Fibroblast of lung (primary cell): ENCODE measurements around the gene SULF2. TPM values are rescaled to one million over a fixed set of nuclear protein-coding genes. Genes with fewer than 3 reads are reported as not detected.

Experiments used
- DNase-seq, 2 donors: peaks; one replicate each; pipeline versions ENCODE4 v3.0.0 to v3.0.0-alpha.2; 2010; ENCODE audit warnings: low read depth in 2 of 2
- H2AFZ ChIP-seq: 2 replicates; pipeline ENCODE4 v1.5.1; 2012; ENCODE audit warnings: low read length, control low read depth, inconsistent platforms
- H3K27ac ChIP-seq: 2 replicates; pipeline ENCODE4 v1.5.1; 2011; ENCODE audit warnings: low read length, control low read depth; ENCODE audit not compliant: insufficient read depth
- H3K27me3 ChIP-seq: 2 replicates; pipeline ENCODE4 v1.5.1; 2011; ENCODE audit warnings: mild to moderate bottlenecking, low read length; ENCODE audit not compliant: control insufficient read depth, insufficient read depth
- H3K36me3 ChIP-seq: 2 replicates; pipeline ENCODE4 v1.5.1; 2011; ENCODE audit warnings: low read length; ENCODE audit not compliant: control insufficient read depth, insufficient read depth
- H3K4me1 ChIP-seq: 2 replicates; pipeline ENCODE4 v1.5.1; 2011; ENCODE audit warnings: low read length; ENCODE audit not compliant: control insufficient read depth, insufficient read depth; ENCODE audit errors: extremely low read depth
- H3K4me2 ChIP-seq: 2 replicates; pipeline ENCODE4 v1.5.1; 2011; ENCODE audit warnings: low read length, control low read depth; ENCODE audit not compliant: insufficient read depth; ENCODE audit errors: extremely low read depth
- H3K4me3 ChIP-seq, 4 experiments: fragments of 200-600 bp in 1 of 4; sonication (generic) in 1 of 4; replicated peaks in 1 of 4; 2 replicates each; pipeline ENCODE4 v1.5.1; 2011 to 2016; ENCODE audit warnings: low read length in 4 of 4, low read depth in 3 of 4, mild to moderate bottlenecking in 3 of 4, control low read depth in 2 of 4, inconsistent platforms in 1 of 4, mixed read lengths in 1 of 4; ENCODE audit not compliant: insufficient read depth in 1 of 4; ENCODE audit errors: control extremely low read depth in 1 of 4
- H3K79me2 ChIP-seq: 2 replicates; pipeline ENCODE4 v1.5.1; 2012; ENCODE audit warnings: mild to moderate bottlenecking, low read length, inconsistent platforms; ENCODE audit not compliant: control insufficient read depth, insufficient read depth
- H3K9ac ChIP-seq: 2 replicates; pipeline ENCODE4 v1.5.1; 2011; ENCODE audit warnings: mild to moderate bottlenecking, low read length, control low read depth; ENCODE audit not compliant: insufficient read depth
- H3K9me3 ChIP-seq: 2 replicates; pipeline ENCODE4 v1.5.1; 2012; ENCODE audit warnings: low read depth, low read length; ENCODE audit not compliant: control insufficient read depth, insufficient read depth
- H4K20me1 ChIP-seq: 2 replicates; pipeline ENCODE4 v1.5.1; 2011; ENCODE audit warnings: low read length; ENCODE audit not compliant: control insufficient read depth, insufficient read depth; ENCODE audit errors: extremely low read depth
- CTCF ChIP-seq, 2 donors: IDR thresholded peaks in 1 of 2; conservative IDR thresholded peaks in 1 of 2; 1 replicate in 1 of 2; 2 replicates in 1 of 2; pipeline ENCODE4 v1.5.1; 2011 to 2012; ENCODE audit warnings: low read length in 2 of 2, control low read depth in 1 of 2, inconsistent platforms in 1 of 2, low read depth in 1 of 2, mild to moderate bottlenecking in 1 of 2
- EZH2 ChIP-seq: IDR thresholded peaks from 2 replicates; pipeline ENCODE4 v1.5.1; 2012; ENCODE audit warnings: low read length, control low read depth, mild to moderate bottlenecking; ENCODE audit errors: missing control alignments
- polyA plus RNA-seq, 2 donors: library from polyadenylated mRNA; depleted of rRNA in 1 of 2; stranded (reverse) in 1 of 2; unstranded in 1 of 2; fragments of >200 nt; gene quantifications; 2 replicates each; pipeline ENCODE4 v1.2.1, GENCODE V29; 2011 to 2012; ENCODE audit warnings: missing spikeins in 1 of 2
- total RNA-seq: library from RNA; depleted of rRNA; stranded (reverse); fragments of >200 nt; gene quantifications from 2 replicates; pipeline ENCODE4 v1.2.1, GENCODE V29; 2014

Gene SULF2
- total and polyA plus RNA-seq, 2 donors (not counting 1 experiment from before 2014, with no cell fraction given) = 0.26 to 9.6 TPM

DNA sequence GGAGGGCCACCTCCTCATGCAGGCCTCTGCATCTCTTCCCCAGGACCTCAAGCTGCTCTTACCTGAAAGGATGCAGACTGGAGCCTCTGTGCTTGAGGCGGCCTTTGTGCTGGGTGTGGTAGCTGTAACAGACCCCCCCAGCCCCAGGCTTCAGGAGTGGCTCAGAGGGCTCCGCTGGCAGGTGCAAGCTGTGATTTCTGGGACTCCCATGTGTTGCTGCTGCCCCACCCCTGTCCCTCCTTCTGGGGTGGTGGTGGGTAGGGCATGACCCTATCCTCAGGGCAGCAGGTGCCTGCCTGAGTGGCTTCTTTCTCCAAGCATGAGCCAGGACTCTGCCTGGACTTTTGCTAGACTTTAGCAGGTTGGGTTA, 121.2 kb downstream of the SULF2 start:
- TF ChIP-seq EZH2 (no peak), CTCF (conservative IDR thresholded peaks at IDR 0.05 in 1 of 2, IDR thresholded peaks at IDR 0.05 in 1 of 2; ENCODE audit: low read depth in 1 of 2, low read length in 2 of 2) (no peak)

GRCh38 chr20:47663354-47664067, 121.8 kb downstream of the SULF2 start:
- peak; percentile 62 to 76 for DNase-seq
- Histone ChIP-seq H3K27me3 (no peaks in the 10 kb centered on the region), H2AFZ (no peak overlapping the region), H4K20me1 (no peaks in the 10 kb centered on the region), H3K4me1 (no peaks in the 10 kb centered on the region), H3K9me3 (no peaks in the 10 kb centered on the region), H3K9ac (no peak overlapping the region), H3K27ac (no peak overlapping the region), H3K36me3 (no peaks in the 10 kb centered on the region), H3K79me2 (no peaks in the 10 kb centered on the region), H3K4me3 (no peak overlapping the region), H3K4me2 (no peak overlapping the region)
- TF ChIP-seq EZH2 (no peak), CTCF (conservative IDR thresholded peaks at IDR 0.05 in 1 of 2, IDR thresholded peaks at IDR 0.05 in 1 of 2; ENCODE audit: low read depth in 1 of 2, low read length in 2 of 2) (peak; percentile 96 to 97)

More for the DNA sequence above, 121.2 kb downstream of the SULF2 start:
- no peak for DNase-seq
- Histone ChIP-seq H3K9me3 (no peaks in the 10 kb centered on the region), H4K20me1 (no peaks in the 10 kb centered on the region), H3K4me1 (no peaks in the 10 kb centered on the region), H3K9ac (no peak overlapping the region), H2AFZ (no peak overlapping the region), H3K27me3 (no peaks in the 10 kb centered on the region), H3K27ac (no peak overlapping the region), H3K36me3 (no peaks in the 10 kb centered on the region), H3K79me2 (no peaks in the 10 kb centered on the region), H3K4me3 (no peak overlapping the region), H3K4me2 (no peak overlapping the region)

GRCh38 chr20:47662483-47663353, 122.6 kb downstream of the SULF2 start:
- H3K9ac ChIP-seq = no peak overlapping the region
- no peak overlapping the region for H3K27ac ChIP-seq
- no peak overlapping the region for H3K4me3 ChIP-seq
- H3K4me1 ChIP-seq = no peaks in the 10 kb centered on the region
- H3K9me3 ChIP-seq = no peaks in the 10 kb centered on the region
- no peak overlapping the region for H2AFZ ChIP-seq
- H3K27me3 ChIP-seq = no peaks in the 10 kb centered on the region
- TF ChIP-seq EZH2 = no peak
- TF ChIP-seq CTCF (conservative IDR thresholded peaks at IDR 0.05 in 1 of 2, IDR thresholded peaks at IDR 0.05 in 1 of 2; ENCODE audit: low read depth in 1 of 2, low read length in 2 of 2) = no peak
- H4K20me1 ChIP-seq = no peaks in the 10 kb centered on the region
- DNase-seq = no peak
- no peaks in the 10 kb centered on the region for H3K79me2 ChIP-seq
- H3K4me2 ChIP-seq = no peak overlapping the region
- H3K36me3 ChIP-seq = no peaks in the 10 kb centered on the region
